WTC11 (cell line): ENCODE data around the gene RBPJ. TPM values are rescaled to one million over a fixed set of nuclear protein-coding genes. Genes with fewer than 3 reads are reported as not detected.
A peak's percentile ranks its signal among the peaks of the same experiment; 100 is the strongest.
"Not testable (repeated sequence)": the region's sequence is repeated elsewhere in the genome, so short reads cannot be mapped to it uniquely, and the experiment has no call there.

ENCODE experiments used
- ATAC-seq: fragments of 200-7000 bp; cut with Tn5 transposase; 2 replicates; pipeline ENCODE4 v1.10.0; 2021; ENCODE audit warnings: mild to moderate bottlenecking, moderate library complexity
- CTCF ChIA-PET: fragments of 300-600 bp; sonication (Branson Sonifier 250); formaldehyde crosslinking; loops from one replicate; lab custom pipeline; 2021; ENCODE audit warnings: antibody characterized with exemption; lab: Charles Lee
- POLR2A ChIA-PET: fragments of 350-600 bp; sonication (Branson Sonifier 250); formaldehyde crosslinking; loops from one replicate; lab custom pipeline; 2021; ENCODE audit warnings: antibody characterized with exemption; lab: Charles Lee
- DNase-seq: peaks from one replicate; pipeline ENCODE4 v3.0.0; 2021; ENCODE audit warnings: low spot score
- H3K27ac Mint-ChIP-seq: 2 replicates; pipeline ENCODE4 v1.8.0; 2021; ENCODE audit warnings: mixed read lengths
- H3K27me3 Mint-ChIP-seq: 2 replicates; pipeline ENCODE4 v1.8.0; 2021; ENCODE audit warnings: low read depth, mild to moderate bottlenecking, moderate library complexity, mixed read lengths
- H3K36me3 Mint-ChIP-seq: 2 replicates; pipeline ENCODE4 v1.8.0; 2021; ENCODE audit warnings: mixed read lengths
- H3K4me1 Mint-ChIP-seq: 2 replicates; pipeline ENCODE4 v1.8.0; 2022; ENCODE audit warnings: mixed read lengths
- H3K4me3 Mint-ChIP-seq: 2 replicates; pipeline ENCODE4 v1.8.0; 2021; ENCODE audit warnings: mild to moderate bottlenecking, moderate library complexity, mixed read lengths
- H3K9me3 Mint-ChIP-seq: 2 replicates; pipeline ENCODE4 v1.8.0; 2021; ENCODE audit warnings: mixed read lengths
- ELF4 ChIP-seq: sonication (generic); formaldehyde crosslinking; IDR thresholded peaks from 2 replicates; pipeline ENCODE4 v1.8.1; 2022; ENCODE audit warnings: low read depth, mild to moderate bottlenecking, moderate library complexity, missing genetic modification reagents
- HMGA2 ChIP-seq: fragments of 250-450 bp; sonication (Bioruptor Pico); IDR thresholded peaks from 2 replicates; pipeline ENCODE4 v1.4.0; 2021; ENCODE audit warnings: mild to moderate bottlenecking, moderate library complexity
- RORB ChIP-seq: fragments of 250-450 bp; sonication (Bioruptor Pico); IDR thresholded peaks from 2 replicates; pipeline ENCODE4 v1.9.0; 2021; ENCODE audit warnings: mild to moderate bottlenecking
- SP1 ChIP-seq: sonication (generic); formaldehyde crosslinking; conservative IDR thresholded peaks from 2 replicates; pipeline ENCODE4 v1.8.1; 2022; ENCODE audit warnings: missing genetic modification reagents
- ZNF121 ChIP-seq: sonication (generic); formaldehyde crosslinking; IDR thresholded peaks from 2 replicates; pipeline ENCODE4 v1.8.0; 2023; ENCODE audit warnings: missing genetic modification reagents
- total RNA-seq: library from RNA; stranded (reverse); gene quantifications from 3 replicates; pipeline ENCODE4 v1.2.3, GENCODE V29; 2021
- TF ChIP-seq, protein P1 (sequence below): fragments of 250-450 bp; sonication (Bioruptor Pico); IDR thresholded peaks from 2 replicates; pipeline ENCODE4 v1.9.0; 2021; ENCODE audit warnings: mild to moderate bottlenecking
- TF ChIP-seq, protein P2 (sequence below): sonication (generic); formaldehyde crosslinking; IDR thresholded peaks from 2 replicates; pipeline ENCODE4 v1.8.1; 2023; ENCODE audit warnings: mild to moderate bottlenecking, missing genetic modification reagents, moderate library complexity
- TF ChIP-seq, protein P3 (sequence below): sonication (generic); formaldehyde crosslinking; IDR thresholded peaks from 2 replicates; pipeline ENCODE4 v1.8.1; 2022; ENCODE audit warnings: missing genetic modification reagents, borderline replicate concordance
- TF ChIP-seq, protein P4 (sequence below): sonication (generic); formaldehyde crosslinking; IDR thresholded peaks from 2 replicates; pipeline ENCODE4 v1.8.1; 2023; ENCODE audit warnings: mild to moderate bottlenecking, missing genetic modification reagents, moderate library complexity
- TF ChIP-seq, protein P5 (sequence below): sonication (generic); formaldehyde crosslinking; IDR thresholded peaks from 2 replicates; pipeline ENCODE4 v1.8.1; 2023; ENCODE audit warnings: mild to moderate bottlenecking, moderate library complexity, missing genetic modification reagents

RBPJ gene
- total RNA-seq, 1 experiment from 2014 or later, result 163 TPM

DNA sequence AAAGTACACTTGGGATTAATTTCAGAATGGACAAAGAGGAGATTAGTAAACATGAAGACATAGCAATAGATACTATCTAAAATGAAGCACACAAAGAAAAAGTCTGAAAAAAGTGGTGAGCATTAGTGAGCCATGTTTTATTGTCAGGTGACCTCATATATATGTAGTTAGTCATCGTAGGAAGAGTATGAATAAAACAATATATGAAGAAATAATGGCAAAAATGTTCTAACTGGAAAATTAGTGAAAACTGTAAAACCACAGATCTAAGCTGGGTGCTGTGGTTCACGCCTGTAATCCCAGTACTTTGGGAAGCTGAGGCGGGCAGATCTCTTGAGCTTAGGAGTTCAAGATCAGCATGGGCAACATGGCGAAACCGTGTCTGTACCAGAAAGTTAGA, 67.9 kb downstream of the RBPJ start (continued):
- TF ChIP-seq RORB (CRISPR knock-in tag), result no peak

DNA sequence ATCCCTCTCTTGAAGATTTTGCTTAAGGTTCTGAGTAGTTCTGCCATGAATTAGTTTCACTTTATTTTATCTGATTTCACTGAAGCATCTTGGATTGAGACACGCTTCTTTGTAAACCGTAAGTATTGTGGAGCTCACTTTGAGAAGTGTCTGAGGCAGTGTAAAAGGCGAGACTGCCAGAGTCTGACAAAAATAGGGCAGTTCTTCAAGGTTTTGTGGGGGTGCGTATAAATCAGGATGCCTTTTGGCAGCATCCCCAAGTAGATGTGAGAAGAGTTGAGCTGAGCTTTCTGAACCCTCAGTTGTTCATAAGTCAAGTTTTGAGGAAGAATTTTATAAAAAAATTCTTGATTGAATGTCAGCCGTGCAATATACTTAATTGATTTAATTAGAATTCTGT, 76.3 kb downstream of the RBPJ start:
- TF ChIP-seq HMGA2 (CRISPR knock-in tag) (no peak), ELF4 (CRISPR knock-in tag) (no peak), SP1 (CRISPR knock-in tag) (no peak), ZNF121 (CRISPR knock-in tag) (no peak)
- TF ChIP-seq, protein P1, sequence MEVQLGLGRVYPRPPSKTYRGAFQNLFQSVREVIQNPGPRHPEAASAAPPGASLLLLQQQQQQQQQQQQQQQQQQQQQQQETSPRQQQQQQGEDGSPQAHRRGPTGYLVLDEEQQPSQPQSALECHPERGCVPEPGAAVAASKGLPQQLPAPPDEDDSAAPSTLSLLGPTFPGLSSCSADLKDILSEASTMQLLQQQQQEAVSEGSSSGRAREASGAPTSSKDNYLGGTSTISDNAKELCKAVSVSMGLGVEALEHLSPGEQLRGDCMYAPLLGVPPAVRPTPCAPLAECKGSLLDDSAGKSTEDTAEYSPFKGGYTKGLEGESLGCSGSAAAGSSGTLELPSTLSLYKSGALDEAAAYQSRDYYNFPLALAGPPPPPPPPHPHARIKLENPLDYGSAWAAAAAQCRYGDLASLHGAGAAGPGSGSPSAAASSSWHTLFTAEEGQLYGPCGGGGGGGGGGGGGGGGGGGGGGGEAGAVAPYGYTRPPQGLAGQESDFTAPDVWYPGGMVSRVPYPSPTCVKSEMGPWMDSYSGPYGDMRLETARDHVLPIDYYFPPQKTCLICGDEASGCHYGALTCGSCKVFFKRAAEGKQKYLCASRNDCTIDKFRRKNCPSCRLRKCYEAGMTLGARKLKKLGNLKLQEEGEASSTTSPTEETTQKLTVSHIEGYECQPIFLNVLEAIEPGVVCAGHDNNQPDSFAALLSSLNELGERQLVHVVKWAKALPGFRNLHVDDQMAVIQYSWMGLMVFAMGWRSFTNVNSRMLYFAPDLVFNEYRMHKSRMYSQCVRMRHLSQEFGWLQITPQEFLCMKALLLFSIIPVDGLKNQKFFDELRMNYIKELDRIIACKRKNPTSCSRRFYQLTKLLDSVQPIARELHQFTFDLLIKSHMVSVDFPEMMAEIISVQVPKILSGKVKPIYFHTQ (CRISPR knock-in tag), result no peak
- TF ChIP-seq, protein P2, sequence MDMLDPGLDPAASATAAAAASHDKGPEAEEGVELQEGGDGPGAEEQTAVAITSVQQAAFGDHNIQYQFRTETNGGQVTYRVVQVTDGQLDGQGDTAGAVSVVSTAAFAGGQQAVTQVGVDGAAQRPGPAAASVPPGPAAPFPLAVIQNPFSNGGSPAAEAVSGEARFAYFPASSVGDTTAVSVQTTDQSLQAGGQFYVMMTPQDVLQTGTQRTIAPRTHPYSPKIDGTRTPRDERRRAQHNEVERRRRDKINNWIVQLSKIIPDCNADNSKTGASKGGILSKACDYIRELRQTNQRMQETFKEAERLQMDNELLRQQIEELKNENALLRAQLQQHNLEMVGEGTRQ (CRISPR knock-in tag), result no peak
- TF ChIP-seq, protein P3, sequence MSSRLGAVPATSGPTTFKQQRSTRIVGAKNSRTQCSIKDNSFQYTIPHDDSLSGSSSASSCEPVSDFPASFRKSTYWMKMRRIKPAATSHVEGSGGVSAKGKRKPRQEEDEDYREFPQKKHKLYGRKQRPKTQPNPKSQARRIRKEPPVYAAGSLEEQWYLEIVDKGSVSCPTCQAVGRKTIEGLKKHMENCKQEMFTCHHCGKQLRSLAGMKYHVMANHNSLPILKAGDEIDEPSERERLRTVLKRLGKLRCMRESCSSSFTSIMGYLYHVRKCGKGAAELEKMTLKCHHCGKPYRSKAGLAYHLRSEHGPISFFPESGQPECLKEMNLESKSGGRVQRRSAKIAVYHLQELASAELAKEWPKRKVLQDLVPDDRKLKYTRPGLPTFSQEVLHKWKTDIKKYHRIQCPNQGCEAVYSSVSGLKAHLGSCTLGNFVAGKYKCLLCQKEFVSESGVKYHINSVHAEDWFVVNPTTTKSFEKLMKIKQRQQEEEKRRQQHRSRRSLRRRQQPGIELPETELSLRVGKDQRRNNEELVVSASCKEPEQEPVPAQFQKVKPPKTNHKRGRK (CRISPR knock-in tag), result no peak
- TF ChIP-seq, protein P4, sequence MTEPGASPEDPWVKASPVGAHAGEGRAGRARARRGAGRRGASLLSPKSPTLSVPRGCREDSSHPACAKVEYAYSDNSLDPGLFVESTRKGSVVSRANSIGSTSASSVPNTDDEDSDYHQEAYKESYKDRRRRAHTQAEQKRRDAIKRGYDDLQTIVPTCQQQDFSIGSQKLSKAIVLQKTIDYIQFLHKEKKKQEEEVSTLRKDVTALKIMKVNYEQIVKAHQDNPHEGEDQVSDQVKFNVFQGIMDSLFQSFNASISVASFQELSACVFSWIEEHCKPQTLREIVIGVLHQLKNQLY (CRISPR knock-in tag), result no peak
- TF ChIP-seq, protein P5, sequence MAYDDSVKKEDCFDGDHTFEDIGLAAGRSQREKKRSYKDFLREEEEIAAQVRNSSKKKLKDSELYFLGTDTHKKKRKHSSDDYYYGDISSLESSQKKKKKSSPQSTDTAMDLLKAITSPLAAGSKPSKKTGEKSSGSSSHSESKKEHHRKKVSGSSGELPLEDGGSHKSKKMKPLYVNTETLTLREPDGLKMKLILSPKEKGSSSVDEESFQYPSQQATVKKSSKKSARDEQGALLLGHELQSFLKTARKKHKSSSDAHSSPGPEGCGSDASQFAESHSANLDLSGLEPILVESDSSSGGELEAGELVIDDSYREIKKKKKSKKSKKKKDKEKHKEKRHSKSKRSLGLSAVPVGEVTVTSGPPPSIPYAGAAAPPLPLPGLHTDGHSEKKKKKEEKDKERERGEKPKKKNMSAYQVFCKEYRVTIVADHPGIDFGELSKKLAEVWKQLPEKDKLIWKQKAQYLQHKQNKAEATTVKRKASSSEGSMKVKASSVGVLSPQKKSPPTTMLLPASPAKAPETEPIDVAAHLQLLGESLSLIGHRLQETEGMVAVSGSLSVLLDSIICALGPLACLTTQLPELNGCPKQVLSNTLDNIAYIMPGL (CRISPR knock-in tag), result no peak
- Mint-ChIP-seq H3K4me3 (no peak overlapping the region), H3K9me3 (no peaks in the 10 kb centered on the region), H3K36me3 (peaks cover 36% of the 10 kb centered on the region), H3K27ac (peak overlapping the region; percentile 82), H3K4me1 (peaks cover 63% of the 10 kb centered on the region), H3K27me3 (no peaks in the 10 kb centered on the region)
- ATAC-seq, result no peak
- ChIA-PET CTCF (interaction anchor here (3.3 kb wide), 1 partner anchor 67 kb away, joined by 11 read pairs; no protein-coding TSS in a partner anchor), POLR2A (no interaction called here)
- no peak for DNase-seq

DNA sequence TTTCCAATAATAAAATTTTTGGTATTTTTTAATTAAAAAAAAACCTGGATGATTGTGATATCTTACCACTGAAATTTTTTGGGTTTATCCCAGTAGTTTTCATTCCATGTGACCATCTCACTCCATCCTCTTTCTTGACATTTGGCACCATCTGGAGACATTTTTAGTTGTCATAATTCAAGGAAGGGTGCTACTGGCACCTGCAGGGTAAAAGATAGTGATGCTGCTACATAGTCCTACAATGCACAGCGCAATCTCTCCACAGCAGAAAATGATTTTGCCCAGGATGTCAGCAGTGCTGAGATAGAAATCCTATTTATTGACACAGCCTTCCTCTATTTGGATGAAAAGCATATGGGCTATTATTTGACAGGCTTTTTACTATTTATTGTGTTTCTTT, 79.3 kb downstream of the RBPJ start:
- POLR2A ChIA-PET, result no interaction called here
- Mint-ChIP-seq H3K9me3 (peaks cover 16% of the 10 kb centered on the region), H3K4me3 (no peak overlapping the region), H3K27ac (no peak overlapping the region), H3K4me1 (peaks cover 74% of the 10 kb centered on the region), H3K27me3 (no peaks in the 10 kb centered on the region), H3K36me3 (peaks cover 39% of the 10 kb centered on the region)
- ATAC-seq (no peak), DNase-seq (no peak)
- TF ChIP-seq, protein P5 (CRISPR knock-in tag), result no peak
- CTCF ChIA-PET, result interaction anchor here (0.8 to 0.9 kb wide), 2 partner anchors 11 to 75 kb away, joined by 3 to 4 read pairs; no protein-coding TSS in a partner anchor

DNA sequence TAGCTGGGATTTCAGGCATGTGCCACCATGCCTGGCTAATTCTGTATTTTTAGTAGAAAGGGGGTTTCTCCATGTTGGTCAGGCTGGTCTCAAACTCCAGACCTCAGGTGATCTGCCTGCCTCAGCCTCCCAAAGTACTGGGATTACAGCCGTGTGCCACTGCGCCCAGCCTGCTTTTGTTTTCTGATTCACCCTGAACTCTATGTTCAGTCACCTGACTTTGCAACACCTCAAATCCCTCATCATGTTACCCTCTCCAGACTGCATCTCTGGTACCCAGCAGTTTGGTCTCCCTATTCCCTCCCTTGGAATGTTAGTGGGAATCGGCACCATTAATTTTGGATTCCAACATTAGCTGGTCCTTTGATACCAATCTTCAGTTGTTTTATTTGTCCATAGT, 81.2 kb downstream of the RBPJ start:
- POLR2A ChIA-PET, CTCF ChIA-PET, H3K4me3 Mint-ChIP-seq, H3K27me3 Mint-ChIP-seq, ATAC-seq, DNase-seq: not testable (repeated sequence)
- Mint-ChIP-seq H3K27ac (peak overlapping the region; percentile 47), H3K9me3 (peaks cover 28% of the 10 kb centered on the region), H3K4me1 (peaks cover 65% of the 10 kb centered on the region), H3K36me3 (peaks cover 50% of the 10 kb centered on the region)
